ENCODE data around the gene CUL1. TPM values are rescaled to one million over a fixed set of nuclear protein-coding genes. Genes with fewer than 3 reads are reported as not detected.

The CUL1 gene
- polyA plus RNA-seq, 4 donors, result 56.6 to 64.3 (median 62.7) TPM

- no peak for DNase-seq (ENCODE audit: low read depth in 4 of 4, low spot score in 3 of 4)
These were observed 101.3 kb downstream of the CUL1 start for GRCh38 chr7:148799893-148800555.

- DNase-seq (ENCODE audit: low read depth in 4 of 4, low spot score in 3 of 4), result no peak
These were observed 102.0 kb downstream of the CUL1 start for GRCh38 chr7:148800677-148801076.

GRCh38 chr7:148802101-148802493 is 103.4 kb downstream of the CUL1 start:
- DNase-seq (ENCODE audit: low read depth in 4 of 4, low spot score in 3 of 4), result no peak

GRCh38 chr7:148803094-148803493 is 104.4 kb downstream of the CUL1 start:
- no peak for DNase-seq (ENCODE audit: low read depth in 4 of 4, low spot score in 3 of 4)

- DNase-seq (ENCODE audit: low read depth in 4 of 4, low spot score in 3 of 4), result no peak
These were observed 105.9 kb downstream of the CUL1 start for GRCh38 chr7:148804343-148805235.

GRCh38 chr7:148806187-148806586 is 107.5 kb downstream of the CUL1 start:
- no peak for DNase-seq (ENCODE audit: low read depth in 4 of 4, low spot score in 3 of 4)

- DNase-seq (ENCODE audit: low read depth in 4 of 4, low spot score in 3 of 4), result no peak
These were observed 108.7 kb downstream of the CUL1 start for GRCh38 chr7:148807436-148807835.

GRCh38 chr7:148809856-148810255 is 111.2 kb downstream of the CUL1 start:
- no peak for DNase-seq (ENCODE audit: low read depth in 4 of 4, low spot score in 3 of 4)

GRCh38 chr7:148811892-148812291 is 113.2 kb downstream of the CUL1 start:
- no peak for DNase-seq (ENCODE audit: low read depth in 4 of 4, low spot score in 3 of 4)

GRCh38 chr7:148813890-148814289 is 115.2 kb downstream of the CUL1 start:
- no peak for DNase-seq (ENCODE audit: low read depth in 4 of 4, low spot score in 3 of 4)

GRCh38 chr7:148814922-148815559 is 116.3 kb downstream of the CUL1 start:
- DNase-seq (ENCODE audit: low read depth in 4 of 4, low spot score in 3 of 4), result no peak

GRCh38 chr7:148815612-148816011 is 116.9 kb downstream of the CUL1 start:
- no peak for DNase-seq (ENCODE audit: low read depth in 4 of 4, low spot score in 3 of 4)

- no peak for DNase-seq (ENCODE audit: low read depth in 4 of 4, low spot score in 3 of 4)
These were observed 121.1 kb downstream of the CUL1 start for GRCh38 chr7:148819697-148820360.

- DNase-seq (ENCODE audit: low read depth in 4 of 4, low spot score in 3 of 4), result no peak
These were observed 122.7 kb downstream of the CUL1 start for GRCh38 chr7:148821422-148821821.

- no peak for DNase-seq (ENCODE audit: low read depth in 4 of 4, low spot score in 3 of 4)
These were observed 126.2 kb downstream of the CUL1 start for GRCh38 chr7:148824864-148825263.

GRCh38 chr7:148825338-148825737 is 126.6 kb downstream of the CUL1 start:
- DNase-seq (ENCODE audit: low read depth in 4 of 4, low spot score in 3 of 4), result no peak

GRCh38 chr7:148828965-148829364 is 130.3 kb downstream of the CUL1 start:
- DNase-seq (ENCODE audit: low read depth in 4 of 4, low spot score in 3 of 4), result no peak

- DNase-seq (ENCODE audit: low read depth in 4 of 4, low spot score in 3 of 4), result no peak
These were observed 132.4 kb downstream of the CUL1 start for GRCh38 chr7:148830897-148831692.

GRCh38 chr7:148831782-148832181 is 133.1 kb downstream of the CUL1 start:
- no peak for DNase-seq (ENCODE audit: low read depth in 4 of 4, low spot score in 3 of 4)

GRCh38 chr7:148834605-148835004 is 135.9 kb downstream of the CUL1 start:
- no peak for DNase-seq (ENCODE audit: low read depth in 4 of 4, low spot score in 3 of 4)
